PC-9 (cell line): Measurements from ENCODE around the gene TMEM132C.

Experiments used
- CTCF ChIP-seq: fragments of 200-600 bp; sonication (generic); conservative IDR thresholded peaks from 2 replicates; pipeline ENCODE4 v1.6.1; 2017; ENCODE audit warnings: mixed run types, antibody characterized with exemption, mild to moderate bottlenecking, moderate library complexity
- EZH2 ChIP-seq: fragments of 200-600 bp; sonication (generic); IDR thresholded peaks from 2 replicates; pipeline ENCODE4 v1.8.0; 2017; ENCODE audit warnings: antibody characterized with exemption, low read depth

GRCh38 chr12:128571906-128572810, 305.2 kb downstream of the TMEM132C start:
- no peak for TF ChIP-seq CTCF
- no peak for TF ChIP-seq EZH2
